ENCODE data around the gene SH3BP4. TPM values are rescaled to one million over a fixed set of nuclear protein-coding genes. Genes with fewer than 3 reads are reported as not detected.

Gene SH3BP4
- total and polyA plus RNA-seq, 4 donors: 4.5 to 32.2 (median 16.3) TPM

DNA sequence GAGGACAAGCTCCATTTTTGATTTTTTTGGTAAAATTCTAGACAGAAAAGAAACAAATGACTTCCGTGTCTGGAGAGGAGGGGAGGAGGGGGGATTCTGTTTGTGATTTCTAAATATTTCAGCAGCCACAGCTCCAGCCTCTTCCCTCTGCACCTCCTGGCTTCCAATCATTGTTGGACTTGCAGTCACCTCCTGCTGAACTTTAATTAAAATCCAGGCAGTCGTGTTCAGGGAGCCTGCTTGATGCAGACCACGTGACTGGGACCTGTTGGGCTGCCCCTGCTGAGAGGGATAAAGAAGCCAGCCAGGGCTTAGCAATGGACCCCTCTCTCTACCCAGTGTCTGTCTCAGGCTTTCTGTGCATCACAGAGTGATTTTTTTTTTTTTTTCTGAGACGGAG is 115.1 kb downstream of the SH3BP4 start:
- no peaks in the 10 kb centered on the region for H3K27me3 ChIP-seq (ENCODE audit: control insufficient read depth in 1 of 2, insufficient read depth in 2 of 2, low read length in 1 of 2)
- H3K36me3 ChIP-seq (ENCODE audit: control insufficient read depth in 1 of 2, insufficient read depth in 2 of 2, low read length in 1 of 2): no peaks in the 10 kb centered on the region
- 22 to 32% methylated on average over 4 of the region's 4 CpGs for WGBS, 2 donors
- H3K9me3 ChIP-seq (ENCODE audit: control insufficient read depth, low read length): no peaks in the 10 kb centered on the region
- H3K4me3 ChIP-seq (ENCODE audit: low read length in 2 of 2): no peak overlapping the region
- DNase-seq (no peak), ATAC-seq (ENCODE audit: low FRiP score) (no peak)
- intact Hi-C loops (cut with DNase I): no loop called here
- no peak overlapping the region for H3K27ac ChIP-seq (ENCODE audit: low read depth in 1 of 2, low read length in 2 of 2)
- H3K4me1 ChIP-seq (ENCODE audit: control insufficient read depth in 1 of 2, insufficient read depth in 2 of 2, low read length in 2 of 2): no peaks in the 10 kb centered on the region

DNA sequence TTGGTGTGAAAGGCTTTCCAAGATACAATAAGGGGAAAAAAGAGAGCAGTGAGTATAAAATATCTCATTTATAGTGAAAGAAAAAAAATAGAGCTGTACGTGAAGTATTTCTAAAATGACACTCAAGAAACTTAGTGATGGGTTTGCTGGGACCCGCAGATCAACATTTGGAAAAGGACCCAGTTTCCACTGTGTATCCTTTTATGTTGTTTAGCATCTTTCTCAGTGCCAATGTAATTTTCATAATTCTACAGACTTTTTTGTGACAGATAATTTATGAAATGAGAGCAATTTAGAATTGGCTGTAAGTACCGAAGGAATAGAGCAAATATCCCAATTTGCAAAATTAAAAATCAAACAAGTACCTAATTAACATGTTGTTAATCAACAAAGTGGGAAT is 116.9 kb downstream of the SH3BP4 start:
- DNase-seq (no peak), ATAC-seq (ENCODE audit: low FRiP score) (no peak)
- Histone ChIP-seq H3K36me3 (ENCODE audit: control insufficient read depth in 1 of 2, insufficient read depth in 2 of 2, low read length in 1 of 2) (no peaks in the 10 kb centered on the region), H3K4me3 (ENCODE audit: low read length in 2 of 2) (no peak overlapping the region), H3K27ac (ENCODE audit: low read depth in 1 of 2, low read length in 2 of 2) (no peak overlapping the region), H3K27me3 (ENCODE audit: control insufficient read depth in 1 of 2, insufficient read depth in 2 of 2, low read length in 1 of 2) (no peaks in the 10 kb centered on the region), H3K9me3 (ENCODE audit: control insufficient read depth, low read length) (no peaks in the 10 kb centered on the region), H3K4me1 (ENCODE audit: control insufficient read depth in 1 of 2, insufficient read depth in 2 of 2, low read length in 2 of 2) (no peaks in the 10 kb centered on the region)
- 80 to 99% methylated on average over 3 of the region's 3 CpGs for WGBS, 2 donors
- intact Hi-C loops (cut with DNase I): no loop called here

DNA sequence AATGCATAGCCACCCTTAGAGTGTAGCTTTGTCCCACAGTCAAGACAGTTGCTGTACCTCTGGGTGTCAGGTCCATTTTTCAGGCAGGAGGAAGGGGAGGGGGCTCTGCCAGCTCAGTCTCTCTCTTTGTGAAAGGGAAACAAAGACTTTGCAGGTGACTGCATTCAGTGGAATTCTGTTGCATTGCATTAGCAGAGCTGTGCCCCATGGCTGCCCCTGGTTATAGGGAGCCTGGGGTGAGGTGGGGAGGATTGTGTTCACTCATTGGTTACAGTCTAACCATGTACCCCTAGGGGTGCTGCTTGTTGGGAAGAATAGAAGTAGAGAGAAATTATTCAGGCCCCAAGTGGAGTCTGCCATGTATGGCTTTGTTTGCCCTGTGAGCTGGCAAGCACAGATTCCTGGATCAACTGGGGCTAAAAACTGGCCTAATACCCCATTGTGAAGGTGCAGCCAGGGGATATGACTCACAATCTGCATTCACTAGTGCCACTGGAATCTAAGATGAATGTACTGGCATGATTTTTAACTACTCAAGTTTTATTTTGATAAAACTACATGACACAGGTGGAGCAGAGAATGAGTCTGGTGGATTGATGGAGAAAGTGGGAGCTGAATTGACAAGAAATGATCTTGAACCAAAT is 118.4 kb downstream of the SH3BP4 start:
- no peak for ATAC-seq (ENCODE audit: low FRiP score)
- intact Hi-C loops (cut with DNase I): loop anchor here in 1 of 2 donors (5.0 kb wide), 1 partner anchor 88 kb away; no protein-coding TSS in a partner anchor
- Histone ChIP-seq H3K36me3 (ENCODE audit: control insufficient read depth in 1 of 2, insufficient read depth in 2 of 2, low read length in 1 of 2) (no peaks in the 10 kb centered on the region), H3K27ac (ENCODE audit: low read depth in 1 of 2, low read length in 2 of 2) (peak overlapping the region in 1 of 2 donors; percentile 17), H3K27me3 (ENCODE audit: control insufficient read depth in 1 of 2, insufficient read depth in 2 of 2, low read length in 1 of 2) (no peaks in the 10 kb centered on the region), H3K9me3 (ENCODE audit: control insufficient read depth, low read length) (no peaks in the 10 kb centered on the region), H3K4me1 (ENCODE audit: control insufficient read depth in 1 of 2, insufficient read depth in 2 of 2, low read length in 2 of 2) (no peaks in the 10 kb centered on the region), H3K4me3 (ENCODE audit: low read length in 2 of 2) (no peak overlapping the region)
- DNase-seq: no peak

DNA sequence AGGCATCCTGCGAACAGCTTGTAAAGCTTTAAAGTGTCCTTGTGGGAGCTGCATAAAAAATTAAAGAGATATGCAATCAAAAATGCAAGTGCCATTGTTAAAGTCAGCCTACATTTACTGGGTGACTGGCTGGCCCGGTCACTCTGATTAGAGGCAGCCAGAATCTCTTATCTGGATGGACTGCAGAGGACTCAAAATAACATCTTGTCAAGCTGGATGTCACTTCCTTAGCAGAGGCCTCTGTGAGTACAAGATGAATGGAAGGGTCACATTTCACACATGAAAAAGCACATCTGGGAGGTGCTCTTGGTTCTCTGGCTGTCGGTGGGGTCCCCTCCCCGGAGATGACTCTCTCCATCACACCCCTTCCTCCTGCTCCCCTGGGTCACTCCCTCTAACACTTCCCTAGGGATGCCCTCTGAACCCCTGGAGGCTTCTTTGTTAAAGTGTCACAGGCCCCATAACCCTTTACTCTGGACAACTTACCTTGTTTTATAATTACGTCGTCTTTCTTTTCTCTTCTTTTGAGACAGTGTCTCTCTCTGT is 122.1 kb downstream of the SH3BP4 start:
- WGBS, 2 donors: 84 to 86% methylated on average over 6 of the region's 6 CpGs
- intact Hi-C loops (cut with DNase I): loop anchor here in 1 of 2 donors (5.0 kb wide), 1 partner anchor 92 kb away; no protein-coding TSS in a partner anchor
- Histone ChIP-seq H3K27me3 (ENCODE audit: control insufficient read depth in 1 of 2, insufficient read depth in 2 of 2, low read length in 1 of 2) (no peaks in the 10 kb centered on the region), H3K4me1 (ENCODE audit: control insufficient read depth in 1 of 2, insufficient read depth in 2 of 2, low read length in 2 of 2) (no peaks in the 10 kb centered on the region), H3K27ac (ENCODE audit: low read depth in 1 of 2, low read length in 2 of 2) (no peak overlapping the region), H3K36me3 (ENCODE audit: control insufficient read depth in 1 of 2, insufficient read depth in 2 of 2, low read length in 1 of 2) (no peaks in the 10 kb centered on the region), H3K9me3 (ENCODE audit: control insufficient read depth, low read length) (no peaks in the 10 kb centered on the region), H3K4me3 (ENCODE audit: low read length in 2 of 2) (no peak overlapping the region)
- ATAC-seq (ENCODE audit: low FRiP score) (no peak), DNase-seq (no peak)

DNA sequence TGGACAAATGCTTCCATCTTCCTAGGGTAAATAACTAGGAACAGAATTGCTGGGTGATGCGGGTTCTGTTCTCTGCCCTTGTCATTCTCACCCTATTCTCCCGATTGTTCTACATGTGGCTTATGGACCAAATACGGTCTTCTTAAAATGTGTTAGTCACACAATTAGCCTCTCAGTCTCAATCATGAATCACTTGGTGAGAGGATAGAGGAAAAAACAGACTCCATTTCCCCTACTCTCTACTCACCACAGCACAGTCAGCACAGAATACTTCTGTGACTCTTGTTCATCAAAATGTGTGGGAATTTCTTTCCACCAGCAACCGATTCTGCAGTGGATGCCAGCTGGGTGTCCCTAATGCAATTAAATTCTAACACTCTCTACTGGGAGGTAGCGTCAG is 125.2 kb downstream of the SH3BP4 start:
- 89 to 91% methylated on average over 5 of the region's 5 CpGs for WGBS, 2 donors

DNA sequence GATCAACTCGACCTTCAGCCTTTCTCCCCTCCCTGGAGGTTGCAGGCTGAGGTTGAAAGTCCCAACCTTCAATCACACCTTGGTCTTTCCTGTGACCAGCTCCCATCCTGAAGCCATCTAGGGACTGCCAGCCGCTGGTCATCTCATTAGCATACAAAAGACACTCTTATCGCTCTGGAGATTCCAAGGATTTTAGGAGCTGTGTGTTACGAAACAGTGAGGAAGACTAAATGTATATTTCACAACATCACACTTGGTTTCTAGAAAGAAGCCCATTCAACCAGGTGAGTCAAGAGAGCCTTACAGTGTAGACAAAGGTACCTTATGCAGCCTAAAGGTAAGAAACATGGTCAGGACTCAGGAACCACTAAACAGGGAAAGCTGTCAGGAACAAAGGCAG is 126.4 kb downstream of the SH3BP4 start:
- no peak for ATAC-seq (ENCODE audit: low FRiP score)
- H3K4me1 ChIP-seq (ENCODE audit: control insufficient read depth in 1 of 2, insufficient read depth in 2 of 2, low read length in 2 of 2): no peaks in the 10 kb centered on the region
- intact Hi-C loops (cut with DNase I): no loop called here
- WGBS, 2 donors: 69% methylated on average over 4 of the region's 4 CpGs
- H3K4me3 ChIP-seq (ENCODE audit: low read length in 2 of 2): no peak overlapping the region
- peaks cover 0 to 4% of the 10 kb centered on the region in 2 donors for H3K27me3 ChIP-seq (ENCODE audit: control insufficient read depth in 1 of 2, insufficient read depth in 2 of 2, low read length in 1 of 2)
- H3K27ac ChIP-seq (ENCODE audit: low read depth in 1 of 2, low read length in 2 of 2): no peak overlapping the region
- no peak for DNase-seq
- H3K9me3 ChIP-seq (ENCODE audit: control insufficient read depth, low read length): no peaks in the 10 kb centered on the region
- H3K36me3 ChIP-seq (ENCODE audit: control insufficient read depth in 1 of 2, insufficient read depth in 2 of 2, low read length in 1 of 2): no peaks in the 10 kb centered on the region

More for the DNA sequence above, 125.2 kb downstream of the SH3BP4 start:
- Histone ChIP-seq H3K4me1 (ENCODE audit: control insufficient read depth in 1 of 2, insufficient read depth in 2 of 2, low read length in 2 of 2) (no peaks in the 10 kb centered on the region), H3K27ac (ENCODE audit: low read depth in 1 of 2, low read length in 2 of 2) (no peak overlapping the region), H3K9me3 (ENCODE audit: control insufficient read depth, low read length) (no peaks in the 10 kb centered on the region), H3K4me3 (ENCODE audit: low read length in 2 of 2) (no peak overlapping the region), H3K27me3 (ENCODE audit: control insufficient read depth in 1 of 2, insufficient read depth in 2 of 2, low read length in 1 of 2) (peaks cover 0 to 4% of the 10 kb centered on the region in 2 donors), H3K36me3 (ENCODE audit: control insufficient read depth in 1 of 2, insufficient read depth in 2 of 2, low read length in 1 of 2) (no peaks in the 10 kb centered on the region)
- intact Hi-C loops (cut with DNase I): no loop called here
- no peak for ATAC-seq (ENCODE audit: low FRiP score)
- no peak for DNase-seq

DNA sequence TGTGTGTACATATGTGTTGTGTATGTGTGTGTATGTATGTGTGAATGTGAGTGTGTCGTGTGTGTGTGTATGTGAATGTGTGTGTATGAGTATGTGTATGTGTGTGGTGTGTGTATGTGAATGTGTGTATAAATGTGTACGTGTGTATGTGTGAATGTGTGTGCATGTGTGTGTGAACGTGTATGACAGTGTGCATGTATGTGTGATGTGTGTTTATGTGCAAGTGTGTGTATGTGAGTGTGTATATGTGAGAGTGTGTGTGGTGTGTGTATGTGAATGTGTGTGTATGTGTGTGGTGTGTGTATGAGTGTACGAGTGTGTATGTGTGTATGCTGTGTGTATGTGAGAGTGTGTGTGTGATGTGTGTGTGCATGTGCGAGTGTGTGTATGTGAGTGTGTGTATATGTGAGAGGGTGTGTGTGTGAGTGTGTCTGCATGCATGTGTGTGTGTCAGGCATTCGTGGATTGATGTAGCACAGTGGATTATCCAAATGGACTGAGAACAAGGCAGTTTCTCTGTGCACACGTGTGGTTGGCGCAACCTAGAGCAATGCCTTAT is 127.2 kb downstream of the SH3BP4 start:
- Histone ChIP-seq H3K36me3 (ENCODE audit: control insufficient read depth in 1 of 2, insufficient read depth in 2 of 2, low read length in 1 of 2) (no peaks in the 10 kb centered on the region), H3K27me3 (ENCODE audit: control insufficient read depth in 1 of 2, insufficient read depth in 2 of 2, low read length in 1 of 2) (peaks cover 0 to 4% of the 10 kb centered on the region in 2 donors), H3K9me3 (ENCODE audit: control insufficient read depth, low read length) (no peaks in the 10 kb centered on the region), H3K4me3 (ENCODE audit: low read length in 2 of 2) (no peak overlapping the region), H3K4me1 (ENCODE audit: control insufficient read depth in 1 of 2, insufficient read depth in 2 of 2, low read length in 2 of 2) (no peaks in the 10 kb centered on the region), H3K27ac (ENCODE audit: low read depth in 1 of 2, low read length in 2 of 2) (no peak overlapping the region)
- ATAC-seq (ENCODE audit: low FRiP score) (no peak), DNase-seq (no peak)
- 90 to 92% methylated on average over 8 of the region's 8 CpGs for whole genome bisulfite sequencing, 2 donors
- intact Hi-C loops (cut with DNase I): no loop called here

DNA sequence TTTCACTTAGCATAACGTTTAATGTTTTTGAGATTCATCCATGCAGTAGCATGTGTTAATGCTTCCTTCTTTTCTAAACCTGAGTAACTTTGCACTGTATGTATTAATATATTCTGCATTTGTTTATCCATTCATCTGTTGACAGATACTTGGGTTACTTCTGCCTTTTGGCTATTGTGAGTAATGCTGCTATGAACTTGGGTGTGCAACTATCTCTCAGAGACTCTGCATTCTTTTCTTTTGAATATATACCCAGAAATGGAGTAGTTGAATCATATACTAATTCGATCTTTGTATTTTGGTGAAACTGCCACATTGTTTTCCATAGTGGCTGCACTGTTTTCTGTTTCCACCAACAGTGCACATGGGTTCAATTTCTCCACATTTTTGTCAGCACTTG is 128.3 kb downstream of the SH3BP4 start:
- H3K36me3 ChIP-seq (ENCODE audit: control insufficient read depth in 1 of 2, insufficient read depth in 2 of 2, low read length in 1 of 2): no peaks in the 10 kb centered on the region
- DNase-seq (no peak), ATAC-seq (ENCODE audit: low FRiP score) (no peak)
- no peaks in the 10 kb centered on the region for H3K4me1 ChIP-seq (ENCODE audit: control insufficient read depth in 1 of 2, insufficient read depth in 2 of 2, low read length in 2 of 2)
- no peaks in the 10 kb centered on the region for H3K9me3 ChIP-seq (ENCODE audit: control insufficient read depth, low read length)
- intact Hi-C loops (cut with DNase I): no loop called here
- WGBS, 2 donors: 75 to 81% methylated on average over 2 of the region's 2 CpGs
- H3K27me3 ChIP-seq (ENCODE audit: control insufficient read depth in 1 of 2, insufficient read depth in 2 of 2, low read length in 1 of 2): peaks cover 0 to 4% of the 10 kb centered on the region in 2 donors
- H3K27ac ChIP-seq (ENCODE audit: low read depth in 1 of 2, low read length in 2 of 2): no peak overlapping the region
- H3K4me3 ChIP-seq (ENCODE audit: low read length in 2 of 2): no peak overlapping the region

Measured in aorta (tissue), 5 donors.